Measurements from ENCODE around the gene CPE.
"Not testable (repeated sequence)": the region's sequence is repeated elsewhere in the genome, so short reads cannot be mapped to it uniquely, and the experiment has no call there.

CPE gene

DNA sequence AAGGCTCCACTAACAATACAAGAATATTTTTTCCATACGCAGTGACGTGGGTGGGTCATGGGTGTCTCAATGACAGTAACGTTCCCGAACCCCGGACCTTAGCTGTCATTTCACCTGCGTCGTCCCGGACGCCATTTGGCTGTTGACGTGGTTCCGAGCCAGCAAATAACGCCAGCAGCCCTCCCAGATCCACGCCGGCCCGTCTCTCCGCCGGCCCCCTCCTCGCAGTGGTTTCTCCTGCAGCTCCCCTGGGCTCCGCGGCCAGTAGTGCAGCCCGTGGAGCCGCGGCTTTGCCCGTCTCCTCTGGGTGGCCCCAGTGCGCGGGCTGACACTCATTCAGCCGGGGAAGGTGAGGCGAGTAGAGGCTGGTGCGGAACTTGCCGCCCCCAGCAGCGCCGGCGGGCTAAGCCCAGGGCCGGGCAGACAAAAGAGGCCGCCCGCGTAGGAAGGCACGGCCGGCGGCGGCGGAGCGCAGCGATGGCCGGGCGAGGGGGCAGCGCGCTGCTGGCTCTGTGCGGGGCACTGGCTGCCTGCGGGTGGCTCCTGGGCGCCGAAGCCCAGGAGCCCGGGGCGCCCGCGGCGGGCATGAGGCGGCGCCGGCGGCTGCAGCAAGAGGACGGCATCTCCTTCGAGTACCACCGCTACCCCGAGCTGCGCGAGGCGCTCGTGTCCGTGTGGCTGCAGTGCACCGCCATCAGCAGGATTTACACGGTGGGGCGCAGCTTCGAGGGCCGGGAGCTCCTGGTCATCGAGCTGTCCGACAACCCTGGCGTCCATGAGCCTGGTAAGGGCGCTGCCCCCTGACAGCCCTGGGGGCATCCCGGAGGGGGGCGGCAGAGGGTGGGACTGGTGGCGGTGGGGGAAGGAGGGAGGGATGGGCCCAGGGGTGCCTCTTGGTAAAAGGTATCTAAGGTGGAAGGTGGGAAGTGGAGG, at the start of gene CPE:
CPE (plus strand) TSS at position 264 of the 933 bp plus-strand sequence; CDS start at position 478, 214 bp downstream.
- DNase-seq = no peak

DNA sequence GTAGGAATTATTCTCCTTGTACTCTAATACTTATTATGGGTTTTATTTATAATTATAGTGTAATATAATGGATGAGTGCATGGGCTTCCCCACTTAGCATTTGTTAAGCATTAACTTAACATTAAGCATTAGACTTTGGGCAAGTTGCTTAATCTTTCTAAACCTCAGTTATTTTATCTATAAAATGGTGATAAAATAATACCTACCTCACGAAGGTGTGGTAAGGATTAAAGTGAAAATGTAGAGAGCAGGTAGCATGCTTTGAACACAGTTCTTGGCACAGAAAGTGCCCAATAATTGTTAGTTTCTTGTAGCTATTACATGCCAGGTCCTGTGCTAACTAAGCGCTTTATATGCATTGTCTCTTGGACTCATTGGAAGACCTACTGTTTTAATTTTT, 48.7 kb upstream of the CPE start:
- DNase-seq = no peak

DNA sequence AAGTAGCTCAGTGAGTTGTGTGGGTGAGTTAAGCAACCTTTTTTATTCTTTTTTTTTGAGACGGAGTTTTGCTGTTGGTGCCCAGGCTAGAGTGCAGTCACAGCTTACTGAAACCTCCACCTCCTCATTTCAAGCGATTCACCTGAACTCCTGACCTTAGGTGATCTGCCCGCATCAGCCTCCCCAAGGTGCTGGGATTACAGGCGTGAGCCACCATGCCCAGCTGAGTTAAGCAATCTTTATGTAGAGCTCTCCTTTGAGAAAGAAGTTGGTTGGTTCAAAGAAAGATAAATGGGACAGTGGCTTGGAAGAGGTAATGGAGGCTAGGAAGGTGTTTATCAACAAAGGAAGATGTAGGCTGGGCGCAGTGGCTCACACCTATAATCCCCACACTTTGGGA, 48.1 kb upstream of the CPE start:
- DNase-seq = no peak

DNA sequence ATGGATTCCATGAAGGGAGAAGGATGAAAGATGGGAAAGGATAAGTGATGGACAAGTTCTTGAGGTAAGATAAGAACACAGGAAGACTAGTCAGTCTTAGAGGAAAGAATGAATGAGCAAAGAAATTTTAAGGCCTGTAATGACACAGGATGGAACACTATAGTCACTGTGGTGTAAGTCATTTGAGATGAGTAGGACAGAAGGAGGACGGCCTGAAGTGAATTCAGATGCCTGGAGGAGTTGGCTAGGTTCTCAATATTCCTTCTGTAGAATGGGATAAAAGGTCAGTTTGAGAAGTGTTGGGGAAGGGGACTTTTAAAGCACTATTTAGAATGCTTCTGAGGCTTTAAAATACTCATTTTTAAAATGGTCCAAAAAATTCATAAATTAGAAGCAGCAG, 47.4 kb upstream of the CPE start:
- DNase-seq = no peak

DNA sequence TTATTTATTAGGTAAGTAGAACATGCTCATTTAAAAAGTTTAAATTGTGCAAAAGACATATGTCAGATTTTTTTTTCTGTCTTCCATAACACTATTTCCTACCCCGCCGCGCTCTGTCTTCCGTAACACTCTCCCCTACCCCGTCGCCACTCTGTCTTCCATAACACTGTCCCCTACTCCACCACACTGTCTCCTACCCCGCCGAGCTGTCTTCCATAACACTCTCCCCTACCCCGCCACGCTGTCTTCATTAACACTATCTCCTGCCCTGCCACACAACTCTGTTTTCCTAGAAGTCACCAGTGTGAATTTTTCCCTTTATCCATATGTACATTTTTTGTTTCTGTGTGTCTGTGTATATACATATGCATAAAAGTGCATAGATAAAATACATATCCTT, 47.0 kb upstream of the CPE start:
- no peak for DNase-seq

DNA sequence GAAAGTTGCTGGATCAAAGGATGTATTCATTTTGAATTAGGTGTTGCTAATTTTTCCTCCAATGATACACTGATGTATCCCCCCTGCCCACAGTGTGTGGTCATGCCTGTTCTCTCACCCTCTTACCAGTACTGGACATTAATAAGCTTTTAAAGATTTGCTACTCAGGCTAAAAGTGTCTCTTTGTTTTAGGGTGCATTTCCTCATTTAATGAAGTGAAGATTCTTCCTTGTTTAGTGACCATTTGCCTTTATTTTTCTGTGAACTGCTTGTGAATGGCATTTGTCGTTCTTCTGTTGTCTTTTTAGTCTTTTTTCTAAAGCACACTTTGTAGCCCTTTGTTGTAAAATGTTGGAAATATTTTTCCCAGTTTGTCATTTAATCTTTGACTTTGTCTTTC, 46.3 kb upstream of the CPE start:
- no peak for DNase-seq

DNA sequence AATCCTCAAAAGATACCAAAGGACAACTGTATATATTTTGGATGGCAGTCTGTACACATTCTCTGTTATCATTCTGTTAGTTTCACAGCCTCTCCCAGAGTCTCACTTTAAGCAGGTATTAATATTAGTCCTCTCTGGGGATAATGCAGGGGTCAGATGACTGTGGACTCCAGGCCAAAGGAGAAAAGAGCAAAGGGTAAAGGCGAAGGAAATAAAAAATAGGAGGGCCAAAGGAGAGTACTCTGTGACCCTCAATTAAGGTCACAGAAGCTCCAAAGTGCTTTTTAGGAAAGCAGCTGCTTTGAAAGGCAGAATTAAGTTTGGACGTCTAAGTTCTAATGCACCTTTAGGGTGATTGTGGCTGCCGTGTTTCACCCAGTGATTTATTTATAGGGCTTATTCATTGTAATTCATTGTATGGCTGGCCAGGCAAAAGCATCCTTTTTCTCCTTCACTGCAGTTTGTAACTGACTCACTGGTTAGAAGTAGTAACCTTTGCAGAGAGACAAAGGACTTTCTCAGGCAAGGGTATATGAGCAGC, 43.6 kb upstream of the CPE start:
- no peak for DNase-seq

DNA sequence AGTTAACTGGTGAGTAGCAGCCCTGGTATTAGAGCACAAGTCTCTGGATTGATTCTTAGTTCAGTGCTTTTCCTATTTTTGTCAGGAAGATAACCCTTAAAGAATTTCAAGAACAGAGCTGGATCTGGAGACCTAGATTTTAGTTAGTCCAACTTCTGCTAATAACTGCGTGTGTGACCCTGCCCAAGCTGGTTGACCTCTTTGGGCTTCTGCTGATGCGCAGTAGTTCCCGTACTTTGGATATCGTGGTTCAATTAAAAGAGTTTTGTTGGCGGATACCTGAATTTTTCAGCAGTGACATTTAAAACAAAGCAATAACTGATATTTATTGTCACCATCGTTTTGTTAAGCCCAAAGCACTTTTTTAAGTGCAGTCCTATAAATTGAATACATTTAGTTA, 42.1 kb upstream of the CPE start:
- no peak for DNase-seq

DNA sequence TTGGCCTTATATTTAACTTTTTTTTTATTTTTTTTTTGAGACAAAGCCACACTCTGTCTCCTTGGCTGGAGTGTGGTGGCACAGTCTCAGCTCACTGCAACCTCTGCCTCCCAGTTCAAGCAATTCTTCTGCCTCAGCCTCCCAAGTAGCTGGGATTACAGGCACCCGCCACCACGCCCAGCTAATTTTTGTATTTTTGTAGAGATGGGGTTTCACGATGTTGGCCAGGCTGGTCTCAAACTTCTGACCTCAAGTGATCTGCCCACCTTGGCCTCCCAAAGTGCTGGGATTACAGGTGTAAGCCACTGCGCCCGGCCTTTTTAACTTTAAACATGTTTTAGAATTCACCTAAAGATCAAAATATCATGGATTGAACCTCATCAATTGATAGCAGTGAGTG, 36.5 kb upstream of the CPE start:
- not testable (repeated sequence) for DNase-seq

DNA sequence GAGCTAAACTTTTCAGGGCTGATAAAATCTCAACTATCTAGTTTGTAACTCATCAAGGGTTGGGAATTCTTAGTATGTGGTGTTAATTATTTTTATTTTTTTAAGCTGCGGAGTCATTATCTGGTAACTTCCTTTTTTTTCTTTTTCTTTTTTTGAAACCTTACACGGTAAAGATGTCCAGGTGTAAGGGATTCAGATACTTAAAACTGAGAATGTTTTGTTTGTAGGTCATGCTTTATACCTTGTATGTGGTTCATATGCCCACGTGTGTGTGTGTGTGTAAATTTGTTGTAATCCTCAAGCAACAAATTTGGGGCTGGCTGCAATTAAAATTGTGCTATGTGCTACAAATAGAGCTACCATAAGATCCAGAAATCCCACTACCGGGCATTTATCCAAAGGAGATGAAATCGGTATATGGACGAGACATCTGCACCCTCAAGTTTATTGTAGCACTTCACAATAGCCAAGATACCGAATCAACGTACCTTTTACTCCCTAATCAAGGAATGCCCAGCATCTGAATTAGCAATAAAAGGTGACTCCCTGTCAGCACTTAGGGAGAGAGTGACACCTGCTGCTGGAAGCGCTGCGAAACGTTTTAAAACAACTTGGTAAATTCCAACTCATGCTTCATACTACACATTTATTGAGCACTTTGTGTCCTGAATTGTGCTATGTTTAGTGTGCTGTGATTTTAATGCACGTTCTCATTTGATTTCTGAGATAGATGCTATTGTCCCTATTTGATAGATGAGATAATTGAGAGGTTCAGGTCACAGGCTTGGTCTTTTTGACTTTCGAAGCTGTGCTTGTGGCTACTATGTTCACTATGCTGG, 35.2 kb upstream of the CPE start:
- peak in 1 of 2 experiments; percentile 16 for DNase-seq

DNA sequence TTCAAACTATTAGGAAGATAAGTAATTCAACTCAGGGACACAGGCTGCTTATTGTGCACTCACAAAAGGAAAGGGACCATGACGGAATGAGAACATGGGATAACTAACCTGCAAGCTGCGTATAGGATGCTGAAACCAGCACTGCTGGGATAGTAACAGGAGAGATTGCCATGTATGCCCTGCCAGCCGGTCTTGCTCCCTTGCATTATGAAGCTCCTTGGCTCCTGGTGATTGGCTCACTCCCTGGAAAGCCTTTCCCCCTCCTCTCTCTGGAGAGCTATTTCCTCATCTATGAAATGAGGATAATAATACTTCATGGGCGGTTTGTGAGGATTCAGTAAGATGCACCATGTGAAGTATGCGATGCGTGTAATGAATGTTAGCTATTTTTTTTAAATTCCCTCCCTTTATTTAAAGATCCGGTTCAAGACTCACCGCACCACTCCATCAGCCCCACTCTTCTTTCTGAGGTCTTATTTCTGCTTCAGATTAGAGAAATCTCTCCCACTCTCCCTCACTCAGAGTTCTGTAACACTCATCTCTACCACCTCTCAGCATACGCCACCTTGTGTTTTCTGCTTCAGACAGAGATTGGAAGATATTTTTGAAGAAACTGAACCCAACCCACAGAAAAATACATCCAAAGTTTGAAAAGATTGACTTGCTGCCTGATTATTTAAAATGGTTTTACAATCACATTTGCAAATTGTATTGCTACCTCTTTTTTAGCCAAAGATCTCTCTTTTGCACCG, 33.0 kb upstream of the CPE start:
- no peak for DNase-seq

DNA sequence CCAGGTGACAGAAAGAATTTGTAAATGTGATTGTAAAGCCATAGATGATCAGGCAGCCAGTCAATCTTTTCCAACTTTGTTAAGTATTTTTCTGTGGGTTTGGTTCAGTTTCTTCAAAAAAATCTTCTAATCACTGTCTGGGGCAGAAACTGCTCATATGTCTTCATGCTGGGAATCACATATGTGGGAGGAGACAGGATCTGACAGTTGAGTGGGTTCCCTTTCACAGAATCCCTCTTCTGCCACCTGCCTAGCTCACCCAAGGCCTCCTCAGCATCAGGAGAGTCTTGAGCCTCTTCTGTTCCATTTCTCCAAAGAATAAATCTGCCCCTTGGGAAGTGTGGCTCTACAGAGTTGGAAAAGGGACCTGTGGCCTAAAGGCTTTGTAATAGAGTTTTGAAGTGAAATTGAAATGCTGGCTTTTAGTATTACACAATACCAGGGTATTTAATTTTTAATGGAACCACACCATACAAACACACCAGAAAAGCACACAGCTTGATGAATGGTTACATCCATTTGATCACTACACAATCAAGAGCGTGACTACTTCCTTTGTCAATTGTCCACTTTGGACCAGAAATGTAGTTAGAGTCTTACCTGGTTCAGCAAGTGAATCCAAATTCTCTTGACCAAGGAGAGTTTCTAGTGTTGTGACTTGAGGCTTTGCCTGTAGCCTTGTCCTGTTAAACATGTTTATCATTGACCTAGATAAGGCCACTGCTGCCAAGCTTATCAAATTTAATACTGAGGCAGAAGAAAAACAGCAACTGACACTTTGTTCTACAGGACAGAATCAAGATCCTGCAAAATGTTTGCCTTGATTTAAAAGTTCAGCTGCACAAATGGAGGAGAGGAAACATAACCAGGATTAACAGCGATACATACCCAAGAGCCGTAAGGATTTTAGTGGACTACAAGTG, 30.9 kb upstream of the CPE start:
- no peak for DNase-seq

DNA sequence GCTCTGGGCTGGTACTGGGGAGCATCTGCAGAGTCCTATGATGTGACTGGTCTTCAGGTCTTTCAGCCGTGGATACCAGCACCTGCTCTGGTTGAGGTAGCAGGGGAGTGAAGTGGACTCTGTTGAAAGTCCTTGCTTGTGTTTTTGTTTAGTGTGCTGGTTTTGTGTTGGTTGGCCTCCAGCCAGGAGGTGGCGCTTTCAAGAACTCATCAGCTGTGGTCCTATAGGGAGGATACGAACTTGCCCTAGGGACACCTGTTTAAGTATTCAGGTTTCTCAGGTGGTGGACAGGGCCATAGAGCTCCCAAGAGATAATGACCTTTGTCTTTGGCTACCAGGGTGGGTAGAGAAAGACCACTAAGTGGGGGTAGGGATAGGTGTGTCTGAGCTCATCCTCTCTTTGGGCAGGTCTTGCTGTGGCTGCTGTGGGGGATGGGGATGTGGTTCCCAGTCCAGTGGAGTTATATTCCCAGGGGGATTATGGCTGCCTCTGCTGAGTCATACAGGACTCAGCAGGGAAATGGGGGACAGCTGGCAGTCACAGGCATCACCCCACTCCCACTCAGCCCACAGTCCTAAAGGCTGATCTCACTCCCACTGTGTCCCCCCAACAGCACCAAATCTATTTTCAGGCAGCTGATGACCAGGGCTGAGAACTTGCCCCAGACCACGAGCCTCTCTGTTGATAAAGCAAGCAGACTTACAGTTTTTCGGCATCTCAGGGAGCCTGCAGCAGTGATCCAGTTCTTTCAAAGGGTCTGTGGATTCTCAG, 27.3 kb upstream of the CPE start:
- no peak for DNase-seq

DNA sequence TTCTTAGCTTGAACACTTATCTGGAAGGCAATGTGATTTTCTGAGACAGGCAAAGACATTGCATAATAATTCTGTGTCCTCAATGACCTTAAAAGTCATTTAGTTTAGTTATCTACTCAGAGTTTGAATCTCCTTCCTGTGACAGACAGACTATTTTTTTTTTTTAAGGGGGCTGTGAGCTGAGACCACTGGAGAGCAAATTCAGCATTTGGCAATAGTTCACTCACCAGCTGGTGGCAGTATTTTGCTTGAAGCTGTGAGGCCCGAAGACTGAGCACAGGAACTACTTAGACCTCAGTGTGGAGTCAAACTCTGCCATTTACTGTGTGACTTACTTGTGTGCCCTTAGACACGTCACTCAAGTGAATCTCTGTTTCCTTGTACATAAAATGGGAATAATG, 22.9 kb upstream of the CPE start:
- DNase-seq = peak in 1 of 2 experiments; percentile 36

DNA sequence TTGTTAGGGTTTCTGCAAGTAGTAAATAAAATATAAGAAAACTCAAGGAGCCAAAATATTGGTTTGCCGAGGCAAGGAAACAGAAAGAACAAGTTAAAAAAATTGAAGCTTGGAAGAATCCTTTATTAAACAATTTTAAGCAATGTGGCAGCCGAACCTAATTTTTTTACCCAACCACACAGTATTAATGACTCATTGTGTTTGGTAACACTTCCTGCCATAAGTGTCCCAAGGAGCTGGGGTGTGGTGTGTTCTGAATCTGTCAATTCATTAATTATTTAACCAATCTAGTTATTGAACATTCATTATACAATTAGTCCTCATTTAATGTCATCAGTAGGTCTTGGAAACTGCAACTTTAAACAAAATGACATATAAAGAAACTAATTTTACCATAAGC, 19.3 kb upstream of the CPE start:
- peak; percentile 68 to 80 for DNase-seq

DNA sequence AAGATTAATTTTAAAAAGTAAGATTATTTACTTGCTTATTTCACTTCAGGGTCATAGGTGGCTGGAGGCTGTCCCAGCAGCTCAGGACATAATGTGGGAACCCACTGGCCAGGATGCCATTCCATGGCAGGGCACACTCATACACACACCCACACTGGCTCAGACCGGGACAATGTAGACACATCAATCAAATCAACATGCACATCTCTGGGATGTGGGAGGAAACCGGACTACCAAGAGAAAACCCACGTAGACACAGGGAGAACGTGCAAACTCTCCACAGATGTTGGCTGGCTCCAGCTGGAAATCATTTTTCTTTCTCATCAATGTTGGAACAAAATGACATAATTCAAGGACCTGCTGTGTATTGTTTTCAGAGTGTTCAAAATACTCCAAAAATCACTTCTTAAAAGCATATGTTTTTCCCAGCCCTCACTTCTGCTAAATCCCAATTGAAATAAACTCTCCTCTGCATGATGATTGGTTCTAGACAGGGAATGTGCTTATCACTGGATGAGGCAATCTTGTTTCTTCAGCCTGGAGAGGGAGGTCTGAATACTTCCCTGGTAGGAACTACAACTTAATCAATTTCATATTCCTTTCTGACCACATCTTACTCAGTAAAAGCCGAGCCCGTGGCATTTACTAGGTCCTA, 18.6 kb upstream of the CPE start:
- no peak for DNase-seq

DNA sequence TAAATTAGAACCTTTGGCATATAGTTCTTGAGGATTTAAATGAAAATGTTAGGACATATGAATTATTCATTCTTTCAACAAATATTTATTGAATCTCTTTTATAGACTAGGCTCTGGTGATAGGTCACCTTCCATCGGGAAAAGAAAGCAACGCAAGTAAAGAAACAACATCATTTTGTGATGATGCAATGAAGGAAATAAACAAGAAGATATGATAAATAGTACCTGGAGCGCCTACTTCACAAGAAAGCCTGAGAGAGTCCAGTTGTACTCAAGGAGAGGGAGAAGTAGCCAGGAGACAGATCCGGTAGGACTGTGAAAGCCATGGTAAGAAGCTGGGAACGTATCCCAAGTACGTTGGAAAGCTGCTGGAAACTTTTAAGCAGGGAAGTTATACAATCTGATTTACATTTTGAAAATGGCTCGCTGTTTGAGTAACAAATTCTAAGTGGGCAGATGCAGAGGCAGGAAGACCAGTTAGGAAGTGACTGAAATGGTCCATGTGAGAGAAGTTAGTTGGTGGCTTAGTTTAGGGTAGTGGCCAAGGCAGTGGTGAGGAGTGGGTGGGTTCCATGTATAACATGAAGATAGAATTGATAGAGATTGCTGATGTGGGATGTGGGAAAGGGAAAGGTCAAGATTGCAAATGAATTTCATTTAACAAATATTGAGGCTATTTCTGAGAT, 17.7 kb upstream of the CPE start:
- DNase-seq = no peak

DNA sequence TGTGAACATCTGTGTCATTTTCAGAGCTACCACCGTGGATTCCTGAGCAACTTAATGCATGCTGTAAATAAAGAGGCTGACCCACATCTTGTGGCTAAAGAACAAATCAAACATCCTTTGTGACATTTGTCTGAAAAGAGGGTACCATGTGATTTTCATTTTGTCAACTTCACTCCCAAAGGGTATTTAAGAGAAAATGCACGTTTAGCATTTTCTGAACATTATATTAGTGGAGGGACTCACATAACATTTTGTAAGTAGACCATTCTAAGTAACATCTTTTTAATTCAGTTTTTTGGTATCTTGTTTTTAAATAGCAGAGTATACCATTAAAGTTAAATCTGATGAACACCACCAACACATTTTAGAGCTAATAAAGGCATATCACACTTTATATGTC, 17.0 kb upstream of the CPE start:
- no peak for DNase-seq

DNA sequence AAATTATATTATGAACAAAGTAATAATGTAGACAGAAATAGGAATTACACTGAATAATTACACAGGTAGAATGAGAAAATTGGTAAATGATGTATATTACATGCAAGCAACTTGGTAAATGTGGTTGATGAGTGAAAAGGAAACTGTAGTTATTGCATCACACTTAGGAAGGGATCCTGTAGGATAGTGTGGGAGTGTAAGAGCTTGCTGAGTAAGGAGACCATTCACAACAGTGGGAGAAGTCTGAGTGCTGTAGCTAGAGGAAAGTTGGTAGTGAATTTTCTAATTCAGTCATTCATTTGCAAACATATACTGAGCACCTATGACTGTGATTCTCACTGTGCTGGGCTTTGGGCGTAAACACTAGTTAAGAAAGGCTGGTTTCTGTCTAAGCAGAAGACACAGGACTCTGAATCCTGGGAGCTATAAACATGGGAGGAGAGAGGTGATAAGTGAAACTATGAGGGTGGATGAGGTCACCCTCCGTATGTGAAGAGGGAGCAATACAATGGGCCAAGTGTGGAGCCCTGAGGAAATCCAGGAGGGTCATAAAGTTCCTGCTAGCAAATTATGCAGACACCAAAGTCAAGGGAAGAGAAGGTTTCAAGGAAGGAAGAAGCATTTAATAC, 14.2 kb upstream of the CPE start:
- DNase-seq = no peak

Measured in AML-193 (cell line).